Activated naive CD8-positive, alpha-beta T cell (primary cell): ENCODE results near the gene CCR4.
"Not testable (repeated sequence)": the region's sequence is repeated elsewhere in the genome, so short reads cannot be mapped to it uniquely, and the experiment has no call there.

Experiments
- H3K27ac Mint-ChIP-seq: one replicate; pipeline ENCODE4 v1.8.0; 2021; ENCODE audit warnings: mixed read lengths
- H3K27me3 Mint-ChIP-seq: one replicate; pipeline ENCODE4 v1.8.0; 2021; ENCODE audit warnings: mixed read lengths
- H3K36me3 Mint-ChIP-seq: one replicate; pipeline ENCODE4 v1.8.0; 2021; ENCODE audit warnings: mixed read lengths
- H3K4me1 Mint-ChIP-seq: one replicate; pipeline ENCODE4 v1.8.0; 2021; ENCODE audit warnings: low read depth, mixed read lengths
- H3K4me3 Mint-ChIP-seq: one replicate; pipeline ENCODE4 v1.8.0; 2021; ENCODE audit warnings: mild to moderate bottlenecking, mixed read lengths
- H3K9me3 Mint-ChIP-seq: one replicate; pipeline ENCODE4 v1.8.0; 2021; ENCODE audit warnings: low read depth, mixed read lengths

Gene CCR4

DNA sequence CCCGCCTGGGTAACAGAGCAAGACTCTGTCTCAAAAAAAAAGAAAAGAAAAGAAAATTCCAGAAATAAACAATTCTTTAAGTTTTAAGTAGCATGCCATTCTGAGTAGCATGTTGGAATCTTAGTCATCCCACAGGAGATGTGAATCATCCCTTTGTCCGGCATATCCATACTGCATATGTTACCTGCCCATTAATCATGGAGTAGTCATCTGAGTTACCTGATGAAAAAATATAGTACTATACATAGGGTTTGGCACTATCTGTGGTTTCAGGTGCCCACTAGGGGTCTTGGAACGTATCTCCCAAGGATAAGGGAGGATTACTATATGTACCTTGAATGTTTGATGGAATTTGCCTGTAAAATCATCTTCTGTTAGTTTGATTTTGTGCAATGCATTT, 6.3 kb upstream of the CCR4 start:
- Mint-ChIP-seq H3K27ac (no peak overlapping the region), H3K4me1 (peaks cover 14% of the 10 kb centered on the region), H3K4me3 (no peak overlapping the region), H3K36me3 (no peaks in the 10 kb centered on the region), H3K27me3 (no peaks in the 10 kb centered on the region), H3K9me3 (no peaks in the 10 kb centered on the region)

DNA sequence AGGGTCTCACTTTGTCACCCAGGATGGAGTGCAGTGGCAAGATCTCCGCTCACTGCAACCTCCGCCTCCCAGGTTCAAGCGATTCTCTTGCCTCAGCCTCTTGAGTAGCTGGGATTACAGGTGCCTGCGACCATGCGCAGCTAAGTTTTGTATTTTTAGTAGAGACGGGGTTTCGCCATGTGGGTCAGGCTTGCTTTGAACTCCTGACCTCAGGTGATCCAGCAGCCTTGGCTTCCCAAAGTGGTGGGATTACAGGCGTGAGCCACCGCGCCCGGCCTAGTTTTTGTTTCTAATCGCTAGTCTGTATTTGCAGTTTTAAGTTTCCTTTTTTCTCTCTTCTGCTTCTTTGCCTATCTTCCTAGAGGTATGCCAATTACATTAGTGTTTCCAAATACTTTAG, 5.8 kb upstream of the CCR4 start:
- not testable (repeated sequence) for H3K27me3 Mint-ChIP-seq, H3K36me3 Mint-ChIP-seq, H3K9me3 Mint-ChIP-seq, H3K4me3 Mint-ChIP-seq, H3K27ac Mint-ChIP-seq
- peaks cover 16% of the 10 kb centered on the region for H3K4me1 Mint-ChIP-seq

DNA sequence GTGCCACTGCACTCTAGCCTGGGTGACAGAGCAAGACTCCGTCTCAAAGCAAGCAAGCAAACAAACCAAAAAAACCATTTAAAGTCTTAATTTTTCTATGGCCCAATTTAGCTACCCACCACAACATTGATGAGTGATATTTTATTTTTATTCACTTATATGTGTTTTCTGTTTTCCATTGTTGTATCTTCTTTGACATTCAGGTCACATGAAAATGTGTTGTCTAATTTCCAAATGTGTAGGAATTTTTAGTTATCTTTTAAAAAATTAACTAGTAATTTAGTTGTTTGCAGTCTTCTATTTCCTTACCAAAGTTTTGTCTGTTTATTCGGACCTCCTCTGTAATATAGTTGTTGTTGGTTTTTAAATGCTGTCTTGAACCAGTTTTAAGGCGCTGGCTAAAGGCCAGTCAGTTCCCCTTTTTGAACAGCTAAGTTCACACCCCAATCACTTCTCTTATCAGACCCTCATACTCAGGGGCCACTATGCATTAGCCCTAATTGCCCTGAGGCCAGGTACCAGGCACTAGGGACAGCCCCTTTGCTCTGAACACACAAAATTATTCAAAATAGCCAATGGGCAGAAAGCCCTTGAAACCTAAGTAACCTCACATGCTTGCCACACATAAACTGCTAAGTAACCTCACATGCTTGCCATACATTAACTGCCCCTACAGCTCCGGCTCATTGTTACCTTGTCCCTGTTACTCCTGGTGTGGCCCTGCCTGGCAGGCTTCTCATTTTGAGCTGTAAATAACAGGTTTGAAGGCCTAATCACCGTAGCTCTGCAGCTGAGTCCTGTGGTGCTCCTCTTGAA, 4.3 kb upstream of the CCR4 start:
- Mint-ChIP-seq H3K27ac (no peak overlapping the region), H3K4me1 (peaks cover 29% of the 10 kb centered on the region), H3K4me3 (no peak overlapping the region), H3K9me3 (no peaks in the 10 kb centered on the region), H3K27me3 (no peaks in the 10 kb centered on the region), H3K36me3 (no peaks in the 10 kb centered on the region)

DNA sequence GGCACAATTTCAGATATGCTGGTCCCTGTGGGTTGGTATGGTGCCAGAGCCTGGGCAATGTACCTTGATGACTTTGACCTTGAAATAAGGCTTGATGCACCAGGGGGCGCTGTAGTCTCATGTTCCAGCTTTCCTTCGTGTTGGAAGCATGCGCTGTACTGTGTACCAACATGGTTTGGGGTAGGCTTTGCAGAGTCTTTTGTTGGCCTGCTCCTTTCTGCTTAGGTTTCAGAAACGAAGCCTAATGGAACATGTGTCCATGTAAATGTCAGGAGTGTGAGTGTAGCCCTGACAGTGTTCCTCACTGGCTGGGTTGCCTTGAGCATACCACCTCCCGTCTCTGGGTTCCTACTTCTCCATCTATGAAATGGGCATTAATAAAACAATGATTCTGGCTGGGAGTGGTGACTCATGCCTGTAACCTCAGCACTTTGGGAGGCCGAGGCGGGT, 3.6 kb upstream of the CCR4 start:
- Mint-ChIP-seq H3K36me3 (no peaks in the 10 kb centered on the region), H3K27ac (peak overlapping the region; percentile 68), H3K4me1 (peaks cover 33% of the 10 kb centered on the region), H3K27me3 (no peaks in the 10 kb centered on the region), H3K9me3 (no peaks in the 10 kb centered on the region), H3K4me3 (no peak overlapping the region)

DNA sequence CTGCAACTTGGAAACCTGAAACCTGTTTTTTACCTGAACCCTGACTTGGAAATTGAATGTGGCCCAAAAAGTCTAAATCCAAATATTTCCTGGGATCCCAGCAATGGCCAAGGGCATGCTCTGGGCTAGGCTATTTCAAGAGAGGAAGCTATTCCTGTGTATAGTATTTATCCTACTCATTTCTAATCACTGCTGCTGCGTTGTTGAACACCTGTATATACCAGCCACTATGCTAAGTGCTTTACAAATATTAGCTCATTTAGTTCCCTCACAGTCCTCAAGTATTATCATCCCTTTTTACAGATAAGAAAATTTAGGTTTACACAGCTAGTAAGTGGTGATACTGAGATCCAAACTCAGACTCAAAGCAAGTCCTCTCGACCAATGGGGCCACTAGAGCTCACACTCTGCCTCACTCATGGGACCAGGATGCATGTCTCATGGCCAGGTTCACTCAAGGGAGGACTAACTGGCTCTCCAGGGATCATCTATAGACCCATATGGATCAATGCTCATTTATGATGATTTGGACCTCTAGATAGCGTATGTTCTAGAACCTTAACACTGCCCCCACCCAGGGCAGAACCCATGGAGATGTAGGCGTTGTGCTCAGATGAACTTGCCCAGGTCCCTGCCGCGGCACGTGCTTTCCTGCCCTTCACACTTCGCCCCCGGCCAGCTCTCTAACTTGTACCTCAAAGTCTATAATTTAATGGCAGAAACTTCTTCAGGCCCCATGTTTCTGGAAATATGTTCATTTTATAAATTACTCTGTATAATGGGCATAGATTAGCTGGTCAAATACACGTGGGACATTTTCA, 2.6 kb upstream of the CCR4 start:
- Mint-ChIP-seq H3K27ac (peak overlapping the region; percentile 16), H3K4me1 (peaks cover 38% of the 10 kb centered on the region), H3K9me3 (no peaks in the 10 kb centered on the region), H3K4me3 (no peak overlapping the region), H3K27me3 (no peaks in the 10 kb centered on the region), H3K36me3 (peaks cover 5% of the 10 kb centered on the region)

DNA sequence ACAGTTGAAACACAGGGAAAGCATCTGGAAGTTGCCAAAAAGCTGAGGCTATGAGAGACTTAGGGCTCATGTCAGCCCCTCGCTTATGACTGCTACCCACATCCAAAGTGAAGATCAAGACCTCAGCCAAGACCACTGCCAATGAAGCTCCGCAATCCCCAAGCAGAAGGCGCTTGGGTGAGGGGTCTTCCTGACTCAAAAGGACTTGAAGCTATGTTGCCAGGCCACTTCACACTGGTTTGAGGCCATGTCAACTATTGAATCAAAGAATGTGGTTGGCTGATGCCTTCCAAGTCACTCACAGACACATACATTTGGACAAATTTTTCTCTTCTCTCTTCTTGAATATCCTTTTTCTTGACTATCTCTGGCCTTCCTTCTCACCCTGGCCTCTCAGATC, 928 bp upstream of the CCR4 start:
- H3K9me3 Mint-ChIP-seq, result no peaks in the 10 kb centered on the region
- H3K27ac Mint-ChIP-seq, result peak overlapping the region; percentile 72
- H3K36me3 Mint-ChIP-seq, result peaks cover 10% of the 10 kb centered on the region
- peaks cover 47% of the 10 kb centered on the region for H3K4me1 Mint-ChIP-seq
- no peaks in the 10 kb centered on the region for H3K27me3 Mint-ChIP-seq
- no peak overlapping the region for H3K4me3 Mint-ChIP-seq

DNA sequence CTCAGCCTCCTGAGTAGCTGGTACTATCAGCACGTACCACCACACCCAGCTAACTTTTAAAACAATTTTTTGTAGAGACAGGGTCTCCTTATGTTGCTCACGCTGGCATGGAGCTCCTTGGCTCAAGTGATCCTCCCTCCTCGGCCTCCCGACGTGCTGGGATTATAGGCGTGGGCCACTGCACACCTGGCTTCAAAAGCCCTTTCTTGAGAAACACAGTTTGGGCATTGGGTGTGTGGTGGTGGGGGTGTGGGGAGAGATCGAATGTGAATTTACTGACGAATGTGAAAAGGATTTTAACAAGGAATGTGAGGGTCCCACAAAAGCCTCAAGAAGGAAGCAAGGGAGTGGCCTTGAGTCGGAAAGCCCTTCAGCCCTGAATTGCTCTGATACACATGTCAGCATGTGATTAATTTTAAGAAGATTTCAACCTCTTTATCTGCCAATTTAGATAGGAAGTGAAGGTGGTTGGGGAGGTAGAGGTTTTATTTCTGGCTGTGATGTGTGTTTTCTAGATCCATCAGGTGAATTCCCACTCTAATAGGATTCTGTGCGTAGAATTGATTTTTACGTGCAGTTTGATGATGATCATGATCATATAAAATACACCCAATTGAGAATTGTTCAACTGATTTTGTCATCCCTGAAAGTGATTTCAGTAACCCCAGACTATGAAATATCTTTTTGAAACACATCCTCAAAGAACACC, 1.1 kb downstream of the CCR4 start:
- no peaks in the 10 kb centered on the region for H3K9me3 Mint-ChIP-seq
- no peaks in the 10 kb centered on the region for H3K27me3 Mint-ChIP-seq
- H3K27ac Mint-ChIP-seq, result peak overlapping the region; percentile 89
- H3K4me3 Mint-ChIP-seq, result peak overlapping the region; percentile 86
- H3K36me3 Mint-ChIP-seq, result peaks cover 11% of the 10 kb centered on the region
- H3K4me1 Mint-ChIP-seq, result peaks cover 48% of the 10 kb centered on the region

DNA sequence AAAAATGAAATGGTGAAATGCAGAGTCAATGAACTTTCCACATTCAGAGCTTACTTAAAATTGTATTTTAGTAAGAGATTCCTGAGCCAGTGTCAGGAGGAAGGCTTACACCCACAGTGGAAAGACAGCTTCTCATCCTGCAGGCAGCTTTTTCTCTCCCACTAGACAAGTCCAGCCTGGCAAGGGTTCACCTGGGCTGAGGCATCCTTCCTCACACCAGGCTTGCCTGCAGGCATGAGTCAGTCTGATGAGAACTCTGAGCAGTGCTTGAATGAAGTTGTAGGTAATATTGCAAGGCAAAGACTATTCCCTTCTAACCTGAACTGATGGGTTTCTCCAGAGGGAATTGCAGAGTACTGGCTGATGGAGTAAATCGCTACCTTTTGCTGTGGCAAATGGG, 3.1 kb downstream of the CCR4 start:
- H3K9me3 Mint-ChIP-seq, result no peaks in the 10 kb centered on the region
- H3K4me1 Mint-ChIP-seq, result peaks cover 47% of the 10 kb centered on the region
- no peaks in the 10 kb centered on the region for H3K27me3 Mint-ChIP-seq
- H3K36me3 Mint-ChIP-seq, result peaks cover 11% of the 10 kb centered on the region
- peak overlapping the region; percentile 86 for H3K4me3 Mint-ChIP-seq
- H3K27ac Mint-ChIP-seq, result peak overlapping the region; percentile 89

DNA sequence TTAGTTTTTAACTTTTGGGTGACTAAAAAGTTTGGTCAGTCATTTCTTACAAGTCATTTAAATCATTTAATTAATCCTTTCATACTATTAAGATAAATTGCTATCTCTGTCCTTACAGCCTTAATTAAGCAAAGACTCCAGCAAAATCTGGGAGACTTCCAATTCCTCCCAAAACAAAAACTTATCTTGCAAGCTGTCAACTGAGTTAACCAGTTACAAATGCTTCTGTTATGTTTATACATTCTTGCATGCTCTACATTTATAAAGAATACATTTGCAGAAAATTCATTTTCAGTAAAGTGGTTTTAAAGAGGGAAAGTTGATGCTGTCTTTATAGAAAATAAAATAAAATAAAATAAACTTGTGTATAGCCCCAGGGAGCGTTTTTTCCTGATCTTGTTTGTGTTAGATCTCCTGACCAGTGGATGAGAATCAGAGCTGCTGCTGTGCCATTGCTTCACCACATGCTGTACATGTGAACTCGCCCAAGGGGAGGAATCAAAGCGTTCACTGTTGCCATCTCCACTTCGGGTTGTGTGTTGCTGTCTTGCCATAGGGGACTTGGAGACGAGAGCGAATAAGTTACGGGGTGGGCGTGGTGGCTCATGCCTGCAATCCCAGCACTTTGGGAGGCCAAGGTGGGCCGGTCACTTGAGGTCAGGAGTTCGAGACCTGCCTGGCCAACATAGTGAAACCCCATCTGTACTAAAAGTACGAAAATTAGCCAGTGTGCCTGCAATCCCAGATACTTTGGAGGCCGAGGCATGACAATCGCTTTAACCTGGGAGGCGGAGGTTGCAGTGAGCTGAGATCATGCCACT, 5.5 kb downstream of the CCR4 start:
- peaks cover 11% of the 10 kb centered on the region for H3K36me3 Mint-ChIP-seq
- peaks cover 47% of the 10 kb centered on the region for H3K4me1 Mint-ChIP-seq
- no peaks in the 10 kb centered on the region for H3K9me3 Mint-ChIP-seq
- H3K4me3 Mint-ChIP-seq, result peak overlapping the region; percentile 47
- no peak overlapping the region for H3K27ac Mint-ChIP-seq
- H3K27me3 Mint-ChIP-seq, result no peaks in the 10 kb centered on the region

DNA sequence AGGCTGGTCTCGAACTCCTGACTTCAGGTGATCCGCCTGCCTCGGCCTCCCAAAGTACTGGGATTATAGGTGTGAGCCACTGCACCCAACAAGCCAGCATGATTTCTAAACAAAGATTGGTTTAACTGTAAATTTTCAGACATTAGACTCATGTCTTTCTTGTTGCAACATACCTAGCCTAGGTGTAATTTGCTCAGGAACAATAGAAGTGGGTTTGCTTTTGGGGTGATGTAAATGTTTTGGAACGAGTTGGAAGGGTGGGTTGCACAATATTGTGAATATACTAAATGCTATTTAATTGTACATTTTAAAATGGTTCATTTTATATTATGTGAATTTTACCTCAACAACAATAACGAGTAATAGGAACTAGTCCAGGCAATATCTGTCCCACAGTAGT, 7.1 kb downstream of the CCR4 start:
- peaks cover 40% of the 10 kb centered on the region for H3K4me1 Mint-ChIP-seq
- H3K27me3 Mint-ChIP-seq, result no peaks in the 10 kb centered on the region
- H3K27ac Mint-ChIP-seq, result no peak overlapping the region
- no peaks in the 10 kb centered on the region for H3K9me3 Mint-ChIP-seq
- H3K4me3 Mint-ChIP-seq, result no peak overlapping the region
- peaks cover 10% of the 10 kb centered on the region for H3K36me3 Mint-ChIP-seq

DNA sequence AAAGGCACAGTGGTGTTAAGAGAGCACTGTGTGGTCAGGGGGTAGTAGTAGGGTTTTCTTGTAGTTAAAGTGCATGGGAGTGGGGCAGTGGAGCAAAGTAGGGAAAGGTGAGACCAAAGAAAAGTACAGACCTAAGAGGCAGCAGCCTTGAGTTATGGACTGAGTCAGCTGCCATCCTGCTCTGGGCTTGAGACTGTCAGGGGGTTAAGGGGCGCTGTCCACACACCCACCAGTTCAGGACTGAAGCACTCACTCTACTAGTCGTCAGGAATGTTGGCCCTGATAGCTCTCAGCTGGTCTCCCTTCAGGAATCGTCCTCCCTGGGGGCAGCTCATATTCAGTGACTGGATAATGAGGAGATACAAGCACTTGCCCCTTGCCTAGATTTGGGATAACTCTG, 7.9 kb downstream of the CCR4 start:
- Mint-ChIP-seq H3K27me3 (no peaks in the 10 kb centered on the region), H3K27ac (peak overlapping the region; percentile 93), H3K4me1 (peaks cover 41% of the 10 kb centered on the region), H3K4me3 (no peak overlapping the region), H3K9me3 (no peaks in the 10 kb centered on the region), H3K36me3 (peaks cover 6% of the 10 kb centered on the region)

DNA sequence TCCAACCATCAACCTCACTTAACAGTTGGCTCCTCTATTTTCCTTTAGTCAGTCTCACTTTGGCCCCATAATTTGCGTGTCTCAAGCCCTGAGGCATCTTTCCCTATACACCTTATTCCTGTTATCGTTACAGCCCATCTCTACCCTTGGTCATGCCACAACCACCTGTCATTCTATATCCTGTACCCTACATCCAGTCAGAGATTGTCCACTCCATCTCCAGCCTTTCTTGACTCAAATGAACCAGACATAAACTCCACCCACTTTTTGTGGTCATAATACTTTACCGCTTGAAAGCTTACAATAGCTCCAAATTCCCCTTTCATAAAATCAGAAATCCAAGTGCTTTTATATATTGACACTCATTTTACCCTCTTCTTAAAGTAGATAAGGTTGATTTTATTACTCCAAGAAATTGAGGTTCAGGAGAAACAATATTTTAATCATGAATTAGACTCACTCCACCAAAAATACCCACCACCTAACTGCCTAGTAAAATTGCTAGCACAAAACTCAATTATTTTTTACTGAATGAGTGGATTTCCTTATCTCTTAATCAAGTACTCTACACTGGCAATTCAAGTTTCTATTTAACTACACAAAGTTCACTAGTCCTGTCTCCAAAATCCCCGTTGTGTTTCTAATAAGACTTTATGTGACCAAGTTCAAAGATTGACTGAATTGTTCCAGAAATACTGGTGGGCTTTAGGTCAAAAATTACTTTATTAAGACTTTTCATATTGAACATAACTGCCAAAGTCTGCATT, 9.1 kb downstream of the CCR4 start:
- Mint-ChIP-seq H3K27me3 (no peaks in the 10 kb centered on the region), H3K4me3 (peak overlapping the region; percentile 14), H3K4me1 (peaks cover 42% of the 10 kb centered on the region), H3K27ac (peak overlapping the region; percentile 93), H3K36me3 (peaks cover 11% of the 10 kb centered on the region), H3K9me3 (peaks cover 6% of the 10 kb centered on the region)

DNA sequence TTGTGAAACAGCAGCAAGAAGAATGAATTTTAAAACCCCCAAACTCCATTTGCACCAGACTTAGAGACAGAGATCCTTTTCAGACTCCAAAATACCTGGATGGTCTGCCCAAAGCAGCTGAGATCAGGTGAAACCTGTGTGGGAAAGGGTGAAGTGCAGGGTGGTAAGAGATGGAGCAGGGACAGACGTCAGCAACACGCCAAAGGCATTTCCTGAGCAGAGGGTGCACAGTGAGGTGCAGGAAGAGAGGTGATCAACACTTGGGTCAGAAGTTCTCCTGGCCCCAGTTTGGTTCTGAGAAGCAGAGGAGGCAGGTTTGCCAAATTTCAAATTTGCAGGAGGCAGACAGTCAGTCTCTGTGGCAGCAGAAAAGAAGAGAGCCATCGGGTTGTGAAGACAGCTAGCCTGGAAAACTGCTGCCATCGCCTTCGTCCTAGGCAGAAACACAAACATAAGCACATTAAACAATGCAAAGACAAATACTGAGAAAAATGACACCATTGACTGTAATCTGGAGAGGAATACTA, 9.8 kb downstream of the CCR4 start:
- H3K27me3 Mint-ChIP-seq, result no peaks in the 10 kb centered on the region
- peaks cover 11% of the 10 kb centered on the region for H3K36me3 Mint-ChIP-seq
- peak overlapping the region; percentile 14 for H3K4me3 Mint-ChIP-seq
- peaks cover 42% of the 10 kb centered on the region for H3K4me1 Mint-ChIP-seq
- H3K9me3 Mint-ChIP-seq, result peaks cover 6% of the 10 kb centered on the region
- peak overlapping the region; percentile 93 for H3K27ac Mint-ChIP-seq
